ENCODE measurements around the gene WNT4.

GRCh38 chr1:22111620-22112019 lies 31.3 kb downstream of the WNT4 start:
- TF ChIP-seq CTCF (IDR thresholded peaks at IDR 0.05), result no peak
- no peak for TF ChIP-seq POLR2A (IDR thresholded peaks at IDR 0.05)
